ENCODE data around the gene CHCT1.

DNA sequence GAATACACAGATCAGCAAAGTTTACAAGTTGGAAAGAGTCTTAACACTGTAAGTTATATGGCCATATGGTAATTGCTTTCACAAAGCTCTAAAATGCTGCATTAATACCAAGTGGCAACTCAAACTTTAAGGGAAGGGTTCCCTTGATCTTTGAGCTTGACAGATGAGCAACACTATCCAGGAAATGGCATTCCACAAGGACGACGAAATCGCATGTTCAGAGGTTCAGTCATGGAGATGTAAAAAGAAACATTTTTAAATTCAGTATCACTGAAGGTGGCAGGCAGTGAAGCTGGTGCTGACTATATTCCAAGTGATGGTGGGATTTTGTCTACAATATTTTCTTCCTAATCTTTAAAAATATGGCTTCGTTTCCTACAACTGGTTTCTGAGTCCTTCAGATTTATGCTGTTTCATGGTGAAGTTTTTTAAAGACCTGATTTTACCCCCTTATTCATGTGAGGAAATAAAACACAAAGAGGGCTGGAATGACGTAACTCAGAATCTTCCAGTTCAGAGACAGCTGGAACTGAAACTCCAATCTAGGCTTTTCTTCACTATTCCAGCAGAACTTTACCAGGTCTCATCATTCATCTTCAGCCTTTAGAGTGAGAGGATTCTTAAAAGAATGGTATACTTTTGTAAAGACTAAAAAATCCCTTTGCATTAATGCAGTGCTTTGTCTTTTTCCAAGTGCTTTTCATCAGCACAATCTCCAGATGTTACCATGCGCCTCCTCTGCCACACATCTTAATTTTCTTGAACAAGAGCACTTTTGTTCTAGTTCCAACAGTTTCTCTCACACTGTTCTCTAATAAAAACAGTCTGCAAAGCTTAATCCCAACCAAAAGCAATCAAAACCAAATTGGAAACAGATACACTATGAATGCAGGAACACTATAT lies 20.2 kb downstream of the CHCT1 start:
- TF ChIP-seq POLR2A (IDR thresholded peaks at IDR 0.05; ENCODE audit: low read depth, low read length) (no peak), MYC (IDR thresholded peaks at IDR 0.05; ENCODE audit: low read depth, low read length) (no peak), JUN (IDR thresholded peaks at IDR 0.05; ENCODE audit: borderline replicate concordance, insufficient read depth, insufficient read length, low read depth) (no peak), POLR2AphosphoS5 (IDR thresholded peaks at IDR 0.05; ENCODE audit: insufficient read depth, low read depth, low read length) (no peak), EZH2 (IDR thresholded peaks at IDR 0.05; ENCODE audit: borderline replicate concordance, low read depth, low read length, severe bottlenecking) (no peak)
- TF ChIP-seq, protein P1, sequence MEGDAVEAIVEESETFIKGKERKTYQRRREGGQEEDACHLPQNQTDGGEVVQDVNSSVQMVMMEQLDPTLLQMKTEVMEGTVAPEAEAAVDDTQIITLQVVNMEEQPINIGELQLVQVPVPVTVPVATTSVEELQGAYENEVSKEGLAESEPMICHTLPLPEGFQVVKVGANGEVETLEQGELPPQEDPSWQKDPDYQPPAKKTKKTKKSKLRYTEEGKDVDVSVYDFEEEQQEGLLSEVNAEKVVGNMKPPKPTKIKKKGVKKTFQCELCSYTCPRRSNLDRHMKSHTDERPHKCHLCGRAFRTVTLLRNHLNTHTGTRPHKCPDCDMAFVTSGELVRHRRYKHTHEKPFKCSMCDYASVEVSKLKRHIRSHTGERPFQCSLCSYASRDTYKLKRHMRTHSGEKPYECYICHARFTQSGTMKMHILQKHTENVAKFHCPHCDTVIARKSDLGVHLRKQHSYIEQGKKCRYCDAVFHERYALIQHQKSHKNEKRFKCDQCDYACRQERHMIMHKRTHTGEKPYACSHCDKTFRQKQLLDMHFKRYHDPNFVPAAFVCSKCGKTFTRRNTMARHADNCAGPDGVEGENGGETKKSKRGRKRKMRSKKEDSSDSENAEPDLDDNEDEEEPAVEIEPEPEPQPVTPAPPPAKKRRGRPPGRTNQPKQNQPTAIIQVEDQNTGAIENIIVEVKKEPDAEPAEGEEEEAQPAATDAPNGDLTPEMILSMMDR (IDR thresholded peaks at IDR 0.05; ENCODE audit: extremely low read depth in 1 of 2, insufficient read depth in 1 of 2, low read depth in 1 of 2, low read length in 2 of 2): no peak
- TF ChIP-seq, protein P2, sequence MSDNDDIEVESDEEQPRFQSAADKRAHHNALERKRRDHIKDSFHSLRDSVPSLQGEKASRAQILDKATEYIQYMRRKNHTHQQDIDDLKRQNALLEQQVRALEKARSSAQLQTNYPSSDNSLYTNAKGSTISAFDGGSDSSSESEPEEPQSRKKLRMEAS (IDR thresholded peaks at IDR 0.05; ENCODE audit: insufficient read depth, insufficient read length): no peak
